K562 (cell line): ENCODE results near the gene AKAP12. TPM values are rescaled to one million over a fixed set of nuclear protein-coding genes. Genes with fewer than 3 reads are reported as not detected.

Experiments
- ARID3B ChIP-seq: fragments of 250-450 bp; sonication (Bioruptor Pico); IDR thresholded peaks from 2 replicates; pipeline ENCODE4 v1.4.0; 2020; ENCODE audit warnings: borderline replicate concordance
- BCLAF1 ChIP-seq, 2 experiments: fragments of 450-650 bp in 1 of 2; IDR thresholded peaks; 2 replicates each; pipeline ENCODE4 v1.6.1; 2011 to 2017; ENCODE audit warnings: low read depth in 2 of 2, antibody characterized with exemption in 1 of 2, borderline replicate concordance in 1 of 2, low read length in 1 of 2, mild to moderate bottlenecking in 1 of 2, mixed read lengths in 1 of 2; ENCODE audit not compliant: control insufficient read depth in 1 of 2
- CEBPZ ChIP-seq: fragments of 150-350 bp; IDR thresholded peaks from 2 replicates; pipeline ENCODE4 v1.6.1; 2014; ENCODE audit warnings: low read depth, mild to moderate bottlenecking, low read length, borderline replicate concordance
- FOSL1 ChIP-seq: fragments of 200-800 bp; sonication (Bioruptor generic); conservative IDR thresholded peaks from 2 replicates; pipeline ENCODE4 v1.6.1; 2016; ENCODE audit warnings: missing genetic modification characterization, missing compliant biosample characterization
- JUNB ChIP-seq: fragments of 450-650 bp; formaldehyde crosslinking; conservative IDR thresholded peaks from 2 replicates; pipeline ENCODE4 v1.4.0; 2020; ENCODE audit warnings: mild to moderate bottlenecking
- NCOA6 ChIP-seq: fragments of 450-650 bp; IDR thresholded peaks from 2 replicates; pipeline ENCODE4 v1.6.1; 2017; ENCODE audit warnings: mild to moderate bottlenecking
- NFIC ChIP-seq: fragments of 450-650 bp; IDR thresholded peaks from 2 replicates; pipeline ENCODE4 v1.6.1; 2017; ENCODE audit warnings: mild to moderate bottlenecking, inconsistent platforms
- NKRF ChIP-seq: fragments of 450-650 bp; IDR thresholded peaks from 2 replicates; pipeline ENCODE4 v1.6.1; 2016; ENCODE audit warnings: borderline replicate concordance
- NR1H2 ChIP-seq: sonication (generic); formaldehyde crosslinking; IDR thresholded peaks from 2 replicates; pipeline ENCODE4 v1.4.0; 2020; ENCODE audit warnings: mild to moderate bottlenecking, missing genetic modification reagents
- NR3C1 ChIP-seq: sonication (generic); formaldehyde crosslinking; IDR thresholded peaks from 2 replicates; pipeline ENCODE4 v1.8.1; 2022; ENCODE audit warnings: missing genetic modification reagents
- RBM34 ChIP-seq: fragments of 200-400 bp; formaldehyde crosslinking; IDR thresholded peaks from 2 replicates; pipeline ENCODE4 v1.6.1; 2018; ENCODE audit warnings: low read length, borderline replicate concordance; ENCODE audit not compliant: insufficient read depth
- RBM39 ChIP-seq: fragments of 200-400 bp; formaldehyde crosslinking; optimal IDR thresholded peaks from 2 replicates; pipeline ENCODE3; 2018; ENCODE audit warnings: low read depth, low read length
- ZBTB9 ChIP-seq: fragments of 450-650 bp; formaldehyde crosslinking; IDR thresholded peaks from 2 replicates; pipeline ENCODE4 v1.4.0; 2020; ENCODE audit warnings: mild to moderate bottlenecking, moderate library complexity
- polyA plus RNA-seq, 8 experiments: library from polyadenylated mRNA; depleted of rRNA in 4 of 8; stranded (reverse) in 5 of 8; unstranded in 3 of 8; fragments of >200 nt; fragmentation: Nextera tagmentation in 2 of 8; fragmentation: Illumina TruSeq in 1 of 8; extraction: Ambion mirVana in 2 of 8; extraction: Trizol in 1 of 8; gene quantifications; 2 replicates each; pipeline versions ENCODE4 v1.2.1 to v1.2.3, GENCODE V29; 2011 to 2014; ENCODE audit warnings: inconsistent platforms in 1 of 8, missing spikeins in 1 of 8
- total RNA-seq, 7 experiments: library from RNA; depleted of rRNA in 6 of 7; stranded (reverse); fragments of >200 nt in 6 of 7; fragmentation: Illumina TruSeq in 2 of 7; extraction: Trizol in 2 of 7; gene quantifications; 2 replicates each; pipeline versions ENCODE4 v1.2.1 to v1.2.3, GENCODE V29; 2011 to 2021; ENCODE audit warnings: low replicate concordance in 1 of 7

AKAP12 gene
- total and polyA plus RNA-seq, 9 of the 15 experiments (the other 6 are each of a cell fraction or from before 2014, with no cell fraction given) = 0.08 to 2.0 (median 0.62) TPM

- TF ChIP-seq ZBTB9 (CRISPR knock-in tag) (peak; percentile 88; the same call in 1 of the 2 replicates), RBM34 (no peak), JUNB (CRISPR knock-in tag) (0 out of 2 replicates have a peak, but pooled peaks have one; percentile 25), RBM39 (no peak), NFIC (peak; percentile 42; the same call in 1 of the 2 replicates), NR3C1 (CRISPR knock-in tag) (no peak), FOSL1 (tag) (0 out of 2 replicates have a peak, but pooled peaks have one; percentile 9), ARID3B (CRISPR knock-in tag) (peak; percentile 25; the same call in 1 of the 2 replicates), NKRF (peak; percentile 52; the same call in 1 of the 2 replicates), NCOA6 (no peak), CEBPZ (no peak), BCLAF1 (IDR thresholded peaks at IDR 0.05; ENCODE audit: borderline replicate concordance in 1 of 2, control insufficient read depth in 1 of 2, low read depth in 2 of 2, low read length in 1 of 2) (0 out of 4 replicates have a peak, but pooled peaks of 1 of the 2 experiments have one; percentile 42), NR1H2 (CRISPR knock-in tag) (0 out of 2 replicates have a peak, but pooled peaks have one; percentile 52)
Observed at GRCh38 chr6:151389618-151390275, 150.0 kb downstream of the AKAP12 start (continued).
